Uterus (tissue), 2 donors: ENCODE data around the gene TNPO1.

Experiments
- CTCF ChIP-seq, 4 experiments: fragments of 200-600 bp in 2 of 4; fragments of 450-650 bp in 2 of 4; sonication (generic) in 2 of 4; IDR thresholded peaks; one replicate each; pipeline ENCODE4 v1.5.1; 2016 to 2019; ENCODE audit warnings: antibody characterized with exemption in 4 of 4, mild to moderate bottlenecking in 2 of 4, moderate library complexity in 1 of 4
- POLR2A ChIP-seq, 2 donors: fragments of 450-650 bp; IDR thresholded peaks; one replicate each; pipeline ENCODE4 v1.6.1; 2016; ENCODE audit warnings: antibody characterized with exemption in 2 of 2, mild to moderate bottlenecking in 1 of 2, moderate library complexity in 1 of 2

- TF ChIP-seq POLR2A (IDR thresholded peaks at IDR 0.05) = no peak
- TF ChIP-seq CTCF (IDR thresholded peaks at IDR 0.05) = no peak
These were observed 29.4 kb downstream of the TNPO1 start for GRCh38 chr5:72845889-72846288.
